Measurements from ENCODE around the gene DIP2B. TPM values are rescaled to one million over a fixed set of nuclear protein-coding genes. Genes with fewer than 3 reads are reported as not detected.
"Not testable (repeated sequence)": the region's sequence is repeated elsewhere in the genome, so short reads cannot be mapped to it uniquely, and the experiment has no call there.

DIP2B gene
- total RNA-seq, 1 donor from 2014 or later, result 39.3 TPM

GRCh38 chr12:50482571-50482970 lies 22.2 kb upstream of the DIP2B start:
- no peak for DNase-seq (ENCODE audit: low read depth)
- no peak overlapping the region for H3K4me3 ChIP-seq (ENCODE audit: low read depth, low read length)
- H3K36me3 ChIP-seq (ENCODE audit: control insufficient read depth, insufficient read depth, low read length), result no peaks in the 10 kb centered on the region
- TF ChIP-seq CTCF (IDR thresholded peaks at IDR 0.05; ENCODE audit: insufficient read depth, low read length, poor library complexity, severe bottlenecking), result no peak
- no peaks in the 10 kb centered on the region for H3K27me3 ChIP-seq (ENCODE audit: control insufficient read depth, insufficient read depth, low read length)

- no peak for DNase-seq (ENCODE audit: low read depth)
- TF ChIP-seq CTCF (IDR thresholded peaks at IDR 0.05; ENCODE audit: insufficient read depth, low read length, poor library complexity, severe bottlenecking), result no peak
- no peaks in the 10 kb centered on the region for H3K27me3 ChIP-seq (ENCODE audit: control insufficient read depth, insufficient read depth, low read length)
- H3K4me3 ChIP-seq (ENCODE audit: low read depth, low read length), result no peak overlapping the region
- no peaks in the 10 kb centered on the region for H3K36me3 ChIP-seq (ENCODE audit: control insufficient read depth, insufficient read depth, low read length)
Observed at GRCh38 chr12:50483488-50483887, 21.3 kb upstream of the DIP2B start.

GRCh38 chr12:50488801-50489200 lies 16.0 kb upstream of the DIP2B start:
- Histone ChIP-seq H3K36me3 (ENCODE audit: control insufficient read depth, insufficient read depth, low read length) (no peaks in the 10 kb centered on the region), H3K4me3 (ENCODE audit: low read depth, low read length) (no peak overlapping the region), H3K27me3 (ENCODE audit: control insufficient read depth, insufficient read depth, low read length) (no peaks in the 10 kb centered on the region)
- DNase-seq (ENCODE audit: low read depth), result no peak
- TF ChIP-seq CTCF (IDR thresholded peaks at IDR 0.05; ENCODE audit: insufficient read depth, low read length, poor library complexity, severe bottlenecking), result no peak

- H3K4me3 ChIP-seq (ENCODE audit: low read depth, low read length); H3K27me3 ChIP-seq (ENCODE audit: control insufficient read depth, insufficient read depth, low read length); DNase-seq (ENCODE audit: low read depth); H3K36me3 ChIP-seq (ENCODE audit: control insufficient read depth, insufficient read depth, low read length): not testable (repeated sequence)
Observed at GRCh38 chr12:50498119-50498518, 6.7 kb upstream of the DIP2B start.

GRCh38 chr12:50505675-50506530 lies 1.1 kb downstream of the DIP2B start:
- Histone ChIP-seq H3K4me3 (ENCODE audit: low read depth, low read length) (peak overlapping the region; percentile 86), H3K27me3 (ENCODE audit: control insufficient read depth, insufficient read depth, low read length) (no peaks in the 10 kb centered on the region), H3K36me3 (ENCODE audit: control insufficient read depth, insufficient read depth, low read length) (no peaks in the 10 kb centered on the region)
- no peak for DNase-seq (ENCODE audit: low read depth)
- TF ChIP-seq CTCF (IDR thresholded peaks at IDR 0.05; ENCODE audit: insufficient read depth, low read length, poor library complexity, severe bottlenecking), result no peak

- Histone ChIP-seq H3K4me3 (ENCODE audit: low read depth, low read length) (no peak overlapping the region), H3K27me3 (ENCODE audit: control insufficient read depth, insufficient read depth, low read length) (no peaks in the 10 kb centered on the region), H3K36me3 (ENCODE audit: control insufficient read depth, insufficient read depth, low read length) (no peaks in the 10 kb centered on the region)
- DNase-seq (ENCODE audit: low read depth), result no peak
- no peak for TF ChIP-seq CTCF (IDR thresholded peaks at IDR 0.05; ENCODE audit: insufficient read depth, low read length, poor library complexity, severe bottlenecking)
Observed at GRCh38 chr12:50506753-50507473, 2.1 kb downstream of the DIP2B start.

All from kidney epithelial cell (primary cell).